Ecto neural progenitor cell (in vitro differentiated cells): ENCODE data around the gene GPR32.
"Not testable (repeated sequence)": the region's sequence is repeated elsewhere in the genome, so short reads cannot be mapped to it uniquely, and the experiment has no call there.

ENCODE experiments used
- DNase-seq: peaks from one replicate; pipeline ENCODE4 v3.0.0-alpha.2; 2018; ENCODE audit warnings: low spot score

Gene GPR32

DNA sequence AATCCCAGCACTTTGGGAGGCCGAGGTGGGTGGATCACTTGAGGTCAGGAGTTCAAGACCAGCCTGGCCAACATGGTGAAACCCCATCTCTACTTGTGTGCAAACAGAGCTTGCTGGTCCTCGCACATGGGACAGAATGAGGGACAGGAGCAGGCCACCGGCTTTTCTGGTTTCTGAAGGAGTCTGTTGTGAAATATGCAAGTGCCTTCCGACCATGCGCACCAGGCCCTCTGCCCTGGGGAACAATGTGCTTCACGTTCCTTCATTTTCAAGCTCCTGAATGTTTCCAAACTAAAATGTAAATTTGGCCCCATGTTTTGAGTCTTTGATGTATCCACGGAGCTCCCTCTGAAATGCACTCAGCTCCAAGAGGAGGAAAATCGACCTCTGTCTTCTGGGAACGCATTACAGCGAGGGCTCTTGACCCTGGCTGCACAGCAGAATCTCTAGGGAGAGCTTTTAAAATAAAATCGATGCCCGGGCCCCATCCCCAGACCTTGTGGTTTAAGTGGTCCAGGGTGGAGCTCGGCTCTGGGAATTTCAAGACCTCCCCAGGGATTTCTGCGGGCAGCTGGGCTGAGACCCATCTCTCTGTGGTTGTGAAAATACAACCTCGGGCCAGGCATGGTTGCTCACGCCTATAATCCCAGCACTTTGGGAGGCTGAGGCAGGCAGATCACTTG is 10.6 kb downstream of the GPR32 start:
- no peak for DNase-seq

DNA sequence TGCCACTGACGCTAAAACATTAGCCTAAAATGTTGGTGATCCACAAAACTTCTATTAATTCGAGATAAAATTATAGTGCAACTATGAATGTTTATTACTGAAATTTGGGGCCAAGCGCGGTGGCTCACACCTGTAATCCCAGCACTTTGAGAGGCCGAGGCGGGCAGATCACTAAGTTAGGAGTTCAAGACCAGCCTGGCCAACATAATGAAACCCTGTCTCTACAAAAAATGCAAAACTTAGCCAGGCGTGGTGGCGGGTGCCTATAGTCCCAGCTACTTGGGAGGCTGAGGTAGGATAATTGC is 13.5 kb downstream of the GPR32 start:
- DNase-seq, result not testable (repeated sequence)

DNA sequence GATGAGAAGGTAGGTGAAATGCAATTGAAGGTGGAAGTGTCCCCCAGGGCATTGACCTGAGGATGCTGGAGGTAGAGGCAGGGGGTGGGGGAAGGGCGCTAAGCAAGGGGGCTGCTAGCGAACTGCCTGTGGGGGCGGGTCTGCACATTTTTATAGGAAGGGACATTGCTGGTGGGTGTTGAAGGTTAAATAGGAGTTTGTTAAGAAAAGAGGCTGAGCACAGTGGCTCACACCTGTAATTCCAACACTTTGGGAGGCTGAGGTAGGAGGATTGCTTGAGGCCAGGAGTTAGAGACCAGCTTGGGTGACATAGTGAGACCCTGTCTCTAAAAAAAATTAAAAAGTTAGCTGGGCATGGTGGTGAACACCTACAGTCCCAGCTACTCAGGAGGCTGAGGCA is 14.4 kb downstream of the GPR32 start:
- no peak for DNase-seq

DNA sequence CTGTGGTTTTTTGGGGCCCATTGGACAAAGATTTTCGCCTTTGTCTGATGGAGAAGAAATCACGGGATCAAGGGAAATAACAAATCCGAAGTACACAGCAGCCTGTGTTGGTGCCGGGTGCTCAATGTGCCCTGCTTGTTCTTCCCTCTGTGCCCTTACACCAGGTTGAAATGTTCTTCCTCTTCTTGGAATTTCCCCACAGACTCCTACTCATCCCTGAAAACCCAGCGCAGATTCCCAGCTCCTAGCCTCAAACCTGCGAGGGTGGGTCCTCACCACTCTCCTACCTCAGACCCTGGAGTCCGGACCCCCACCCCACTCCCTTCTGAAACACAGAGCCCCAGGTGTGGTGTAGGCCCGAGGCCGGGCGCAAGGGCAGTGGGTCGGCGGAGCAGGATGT is 15.1 kb downstream of the GPR32 start:
- DNase-seq, result no peak

DNA sequence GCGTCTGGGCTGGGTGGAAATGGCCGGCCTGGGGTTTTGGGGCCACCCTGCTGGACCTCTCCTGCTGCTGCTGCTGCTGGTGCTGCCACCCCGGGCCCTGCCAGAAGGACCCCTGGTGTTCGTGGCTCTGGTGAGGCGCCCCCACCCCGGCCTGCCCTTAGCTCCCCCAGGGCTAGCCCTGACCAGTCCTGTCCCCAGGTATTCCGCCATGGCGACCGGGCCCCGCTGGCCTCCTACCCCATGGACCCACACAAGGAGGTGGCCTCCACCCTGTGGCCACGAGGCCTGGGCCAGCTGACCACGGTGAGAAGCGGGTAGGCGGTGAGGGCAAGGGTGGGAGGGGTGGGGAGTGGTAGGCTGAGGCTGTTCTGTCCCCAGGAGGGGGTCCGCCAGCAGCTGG is 20.1 kb downstream of the GPR32 start, which contains the start of gene ACP4:
ACP4 (plus strand) TSS at position 20 of the 400 bp plus-strand sequence; CDS start at position 20, 0 bp downstream.
- DNase-seq, result no peak

DNA sequence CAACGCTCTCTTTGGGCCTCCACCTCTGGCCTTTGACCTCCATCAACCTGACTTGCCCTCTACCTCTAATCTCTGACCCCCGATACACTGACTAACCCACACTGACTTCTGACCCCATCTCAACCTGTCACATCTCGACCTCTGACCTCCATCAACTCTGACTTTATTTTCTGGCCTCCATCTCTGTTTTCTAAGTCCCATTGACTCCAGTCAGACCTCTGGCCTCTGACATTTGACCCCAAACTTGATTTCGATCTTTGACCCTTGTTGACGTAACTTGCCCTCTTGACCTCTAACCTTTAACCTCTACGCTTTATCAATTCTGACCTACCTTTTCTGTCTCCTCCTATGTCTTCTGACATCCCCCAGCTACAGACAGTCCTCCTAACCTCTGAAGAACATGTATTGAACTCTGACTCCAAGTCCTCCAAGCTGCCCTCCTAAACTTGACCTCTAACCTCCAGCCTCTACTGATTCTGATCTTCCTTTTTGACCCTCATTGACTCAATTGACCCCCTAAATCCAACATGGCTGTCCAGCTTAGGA is 20.7 kb downstream of the GPR32 start:
- no peak for DNase-seq

DNA sequence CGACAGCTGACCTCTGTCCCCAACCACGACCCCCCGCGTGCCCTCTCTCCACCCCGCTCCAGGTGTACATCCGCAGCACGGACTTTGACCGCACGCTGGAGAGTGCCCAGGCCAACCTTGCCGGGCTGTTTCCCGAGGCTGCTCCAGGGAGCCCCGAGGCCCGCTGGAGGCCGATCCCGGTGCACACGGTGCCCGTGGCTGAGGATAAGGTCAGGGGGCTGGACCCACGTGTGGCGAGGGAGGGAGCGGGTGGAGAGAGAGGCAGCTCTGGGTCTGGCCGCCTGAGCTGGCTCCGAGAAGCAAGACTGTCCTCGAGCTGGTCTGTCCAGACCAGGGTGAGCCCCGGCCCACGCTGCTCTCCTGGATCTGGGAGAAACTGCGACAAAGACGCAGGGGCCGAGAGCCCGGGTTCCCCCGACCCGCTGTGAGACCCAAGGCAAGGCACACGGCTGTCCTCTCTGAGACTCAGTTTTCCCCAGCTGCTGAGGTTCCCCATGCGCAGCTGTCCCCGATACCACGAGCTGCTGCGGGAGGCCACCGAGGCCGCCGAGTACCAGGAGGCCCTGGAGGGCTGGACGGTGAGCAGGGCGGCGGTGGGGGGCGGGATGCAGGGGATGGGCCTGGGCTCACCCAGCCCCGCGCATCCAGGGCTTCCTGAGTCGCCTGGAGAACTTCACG is 21.5 kb downstream of the GPR32 start:
- DNase-seq, result no peak

DNA sequence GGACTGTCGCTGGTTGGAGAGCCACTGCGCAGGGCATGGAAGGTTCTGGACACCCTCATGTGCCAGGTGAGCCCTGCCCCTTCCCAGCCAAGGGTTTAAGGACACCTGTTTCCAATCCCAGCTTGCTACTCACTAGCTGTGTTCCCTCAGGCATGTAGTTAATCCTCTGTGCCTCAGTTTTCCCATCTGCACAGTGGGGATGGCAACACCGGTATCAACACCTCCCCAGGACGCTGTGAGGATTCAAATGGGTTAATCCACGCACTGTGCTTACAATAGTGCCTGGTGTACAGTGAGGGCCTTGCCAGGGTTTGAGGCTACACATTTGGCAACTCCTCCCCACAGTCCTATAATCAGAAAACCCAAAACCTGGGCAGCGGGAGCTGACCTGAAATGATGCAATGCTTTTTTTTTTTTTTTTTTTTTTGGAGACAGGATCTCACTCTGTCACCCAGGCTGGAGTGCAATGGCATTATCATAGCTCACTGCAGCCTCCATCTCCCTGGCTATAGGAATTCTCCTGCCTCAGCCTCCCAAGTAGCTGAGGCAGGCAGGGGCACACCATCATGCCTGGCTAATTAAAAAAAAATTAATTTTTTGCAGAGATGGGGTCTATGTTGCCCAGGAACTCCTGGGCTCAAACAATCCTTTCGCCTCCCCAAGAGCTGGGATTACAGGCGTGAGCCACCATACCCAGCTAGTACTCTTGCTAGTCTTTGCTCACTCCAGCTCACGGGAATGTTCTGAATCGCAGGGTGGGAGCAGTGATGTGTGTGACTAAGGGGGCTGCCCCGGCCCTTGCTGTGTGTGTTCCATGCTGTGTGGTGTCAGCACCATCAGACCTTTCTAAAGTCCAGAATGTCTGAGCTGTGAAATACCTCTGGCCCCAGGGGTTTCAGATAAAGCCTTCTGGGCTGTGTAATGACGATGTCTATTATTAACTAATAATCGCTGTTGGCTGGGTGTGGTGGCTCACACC is 22.3 kb downstream of the GPR32 start:
- no peak for DNase-seq

DNA sequence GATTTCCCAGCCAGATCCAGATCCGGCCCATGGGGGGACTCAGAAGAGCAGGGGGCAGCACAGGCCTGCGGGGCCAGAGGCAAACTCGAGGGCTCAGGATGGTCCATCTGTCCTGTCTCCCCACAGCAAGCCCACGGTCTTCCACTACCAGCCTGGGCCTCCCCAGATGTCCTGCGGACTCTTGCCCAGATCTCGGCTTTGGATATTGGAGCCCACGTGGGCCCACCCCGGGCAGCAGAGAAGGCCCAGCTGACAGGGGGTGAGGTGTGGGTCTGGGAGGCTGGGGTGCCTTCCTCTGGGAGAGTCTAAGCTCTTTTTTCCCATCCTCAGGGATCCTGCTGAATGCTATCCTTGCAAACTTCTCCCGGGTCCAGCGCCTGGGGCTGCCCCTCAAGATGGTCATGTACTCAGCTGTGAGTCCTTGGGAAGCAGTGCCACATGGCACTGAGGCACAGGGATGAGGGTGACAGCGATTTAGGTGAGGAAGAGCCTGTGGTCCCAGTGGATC is 23.3 kb downstream of the GPR32 start:
- no peak for DNase-seq

DNA sequence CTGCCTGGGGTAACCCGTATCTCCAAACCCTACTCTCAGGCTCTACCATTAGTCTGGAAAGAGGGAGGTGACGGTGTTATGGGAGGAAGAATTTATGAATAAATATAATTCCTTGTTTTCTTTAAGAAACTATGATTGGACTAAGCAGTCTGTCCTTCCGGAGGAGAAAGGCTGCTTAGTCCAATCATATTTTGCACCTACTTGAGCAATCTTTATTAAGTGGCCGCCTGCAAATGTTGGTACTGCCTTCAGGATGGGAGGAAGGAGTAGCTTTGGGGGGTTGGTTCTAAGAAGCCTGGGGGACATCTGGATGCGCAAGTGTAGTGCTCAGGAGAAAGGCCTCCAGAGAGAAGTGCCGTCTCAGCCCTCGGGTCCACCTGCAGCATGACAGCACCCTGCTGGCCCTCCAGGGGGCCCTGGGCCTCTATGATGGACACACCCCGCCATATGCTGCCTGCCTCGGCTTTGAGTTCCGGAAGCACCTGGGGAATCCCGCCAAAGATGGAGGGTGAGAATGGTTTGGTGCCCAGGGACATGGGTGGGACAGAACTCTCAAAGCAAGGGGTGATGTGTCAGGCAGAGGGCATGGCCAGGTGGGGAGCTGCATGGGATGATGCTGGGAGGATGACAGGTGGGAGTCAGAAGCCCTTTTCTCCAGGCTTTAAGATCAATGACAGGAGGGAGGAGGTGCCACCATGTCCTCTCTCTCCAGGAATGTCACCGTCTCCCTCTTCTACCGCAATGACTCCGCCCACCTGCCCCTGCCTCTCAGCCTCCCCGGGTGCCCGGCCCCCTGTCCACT is 24.0 kb downstream of the GPR32 start:
- DNase-seq, result no peak

DNA sequence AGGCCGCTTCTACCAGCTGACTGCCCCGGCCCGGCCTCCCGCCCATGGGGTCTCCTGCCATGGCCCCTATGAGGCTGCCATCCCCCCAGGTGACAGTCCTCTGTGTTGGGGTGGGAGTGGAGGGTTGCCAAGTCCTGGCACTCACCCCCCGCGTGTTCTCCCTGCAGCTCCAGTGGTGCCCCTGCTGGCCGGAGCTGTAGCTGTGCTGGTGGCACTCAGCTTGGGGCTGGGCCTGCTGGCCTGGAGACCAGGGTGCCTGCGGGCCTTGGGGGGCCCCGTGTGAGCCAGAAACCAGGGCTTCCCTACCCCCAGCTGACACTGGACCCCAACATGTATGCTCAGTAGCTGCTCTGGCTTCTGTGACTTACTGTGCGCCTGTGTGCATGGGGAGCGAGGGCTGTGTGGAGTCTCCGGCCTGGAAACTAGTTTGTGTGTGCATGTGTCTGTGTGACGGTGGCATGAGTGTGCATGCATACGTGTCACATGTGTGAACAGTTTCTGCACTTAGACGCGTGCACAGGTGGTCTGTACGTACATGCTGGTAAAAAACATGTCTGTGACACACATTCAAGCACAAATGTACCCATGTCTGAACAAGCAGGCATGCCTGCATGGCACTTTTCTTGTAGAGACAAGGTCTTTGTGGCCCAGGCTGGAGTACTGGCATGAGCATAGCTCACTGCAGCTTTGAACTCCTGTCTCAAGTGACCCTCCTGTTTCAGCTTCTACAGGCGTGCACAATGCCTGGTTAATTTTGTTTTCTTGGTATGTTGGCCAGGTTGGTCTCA is 24.8 kb downstream of the GPR32 start:
- DNase-seq, result no peak

DNA sequence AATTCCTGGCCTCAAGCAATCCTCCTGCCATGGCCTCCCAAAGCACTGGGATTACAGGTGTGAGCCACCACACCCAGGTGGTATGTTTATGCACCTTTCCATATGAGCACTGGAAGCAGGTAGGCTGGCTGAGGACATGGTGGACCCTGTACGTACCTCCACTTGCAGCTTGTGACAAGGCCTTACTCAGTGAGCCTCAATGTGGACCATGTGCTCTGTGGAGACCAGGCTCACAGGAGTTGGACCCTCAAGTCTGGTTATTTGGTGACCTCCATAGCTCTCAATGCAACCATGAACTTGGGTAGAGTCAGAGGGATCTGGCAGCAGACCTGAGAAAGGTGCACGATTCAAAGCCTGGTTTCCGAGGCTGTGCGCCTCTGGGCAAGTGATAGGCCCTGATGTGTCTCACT is 25.4 kb downstream of the GPR32 start:
- no peak for DNase-seq

DNA sequence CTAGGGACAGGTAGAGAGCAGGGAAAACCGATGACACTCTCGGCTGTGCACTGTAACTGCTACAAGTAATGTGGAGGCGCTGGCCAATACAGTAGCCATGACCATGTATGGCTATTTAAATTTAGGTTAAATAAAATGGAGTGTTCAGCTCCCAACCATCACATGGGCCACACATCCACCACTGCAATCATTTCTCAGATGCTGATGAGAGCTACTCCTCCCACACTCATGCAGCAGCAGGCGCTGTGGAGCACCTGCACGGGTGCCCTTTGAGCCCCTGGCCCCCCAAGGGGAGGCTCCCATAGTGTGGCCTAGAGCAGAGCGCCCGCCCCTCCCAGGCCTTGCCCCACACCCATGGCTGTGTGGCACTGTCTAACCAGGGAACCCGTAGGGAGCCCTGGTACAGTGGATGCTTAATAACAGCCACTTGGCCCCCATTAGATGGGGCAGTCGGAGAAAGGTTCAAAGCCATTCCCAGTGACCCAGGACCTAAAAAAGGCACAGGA is 25.9 kb downstream of the GPR32 start:
- no peak for DNase-seq

DNA sequence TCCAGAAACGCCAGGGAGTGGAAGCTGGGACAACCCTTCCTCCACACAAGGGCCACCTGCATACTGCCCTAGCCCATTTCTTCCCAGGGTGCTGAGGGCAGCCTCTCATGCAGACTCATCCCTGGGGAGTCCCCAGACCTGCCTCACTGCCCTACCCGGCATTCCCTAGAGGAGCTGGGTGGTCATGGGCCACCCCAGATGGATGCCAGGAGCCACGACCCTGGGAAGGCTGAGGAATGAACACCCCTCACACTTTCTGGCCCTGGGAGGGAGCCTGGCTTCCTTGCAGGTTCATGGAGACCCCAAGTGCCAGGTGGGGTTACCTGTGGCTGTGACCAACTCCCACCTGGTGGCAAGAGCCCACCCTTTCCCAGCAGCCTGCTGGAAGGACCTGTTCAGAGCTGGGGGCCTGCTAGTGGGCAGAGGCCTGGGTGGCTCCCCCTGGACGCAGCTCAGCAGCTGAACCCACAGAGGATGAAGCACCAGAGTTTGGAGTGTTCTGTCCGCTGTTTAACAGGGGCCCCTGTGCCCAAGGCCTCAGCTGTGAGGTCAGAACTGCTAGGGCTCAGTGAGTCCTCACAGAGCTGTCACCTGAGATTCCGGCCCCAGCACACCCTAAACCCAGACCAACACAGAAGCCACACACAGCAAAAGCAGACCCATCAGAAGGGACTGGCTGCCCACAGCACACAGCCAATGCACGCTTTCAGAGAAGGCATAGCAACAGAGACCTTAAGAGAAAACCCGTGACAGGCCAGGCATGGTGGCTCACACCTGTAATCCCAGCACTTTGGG is 26.6 kb downstream of the GPR32 start:
- no peak for DNase-seq

DNA sequence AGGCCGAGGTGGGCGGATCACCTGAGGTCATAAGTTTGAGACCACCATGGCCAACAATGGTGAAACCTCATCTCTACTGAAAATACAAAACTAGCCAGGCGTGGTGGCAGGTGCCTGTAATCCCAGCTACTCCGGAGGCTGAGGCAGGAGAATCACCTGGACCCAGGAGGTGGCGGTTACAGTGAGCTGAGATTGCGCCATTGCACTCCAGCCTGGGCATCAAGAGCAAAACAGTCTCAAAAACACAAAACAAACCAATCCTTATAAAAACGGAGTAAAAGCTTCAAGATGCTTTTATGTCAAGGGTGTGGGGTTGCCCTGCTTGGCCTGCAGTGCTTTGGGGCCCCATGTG is 27.1 kb downstream of the GPR32 start:
- no peak for DNase-seq

DNA sequence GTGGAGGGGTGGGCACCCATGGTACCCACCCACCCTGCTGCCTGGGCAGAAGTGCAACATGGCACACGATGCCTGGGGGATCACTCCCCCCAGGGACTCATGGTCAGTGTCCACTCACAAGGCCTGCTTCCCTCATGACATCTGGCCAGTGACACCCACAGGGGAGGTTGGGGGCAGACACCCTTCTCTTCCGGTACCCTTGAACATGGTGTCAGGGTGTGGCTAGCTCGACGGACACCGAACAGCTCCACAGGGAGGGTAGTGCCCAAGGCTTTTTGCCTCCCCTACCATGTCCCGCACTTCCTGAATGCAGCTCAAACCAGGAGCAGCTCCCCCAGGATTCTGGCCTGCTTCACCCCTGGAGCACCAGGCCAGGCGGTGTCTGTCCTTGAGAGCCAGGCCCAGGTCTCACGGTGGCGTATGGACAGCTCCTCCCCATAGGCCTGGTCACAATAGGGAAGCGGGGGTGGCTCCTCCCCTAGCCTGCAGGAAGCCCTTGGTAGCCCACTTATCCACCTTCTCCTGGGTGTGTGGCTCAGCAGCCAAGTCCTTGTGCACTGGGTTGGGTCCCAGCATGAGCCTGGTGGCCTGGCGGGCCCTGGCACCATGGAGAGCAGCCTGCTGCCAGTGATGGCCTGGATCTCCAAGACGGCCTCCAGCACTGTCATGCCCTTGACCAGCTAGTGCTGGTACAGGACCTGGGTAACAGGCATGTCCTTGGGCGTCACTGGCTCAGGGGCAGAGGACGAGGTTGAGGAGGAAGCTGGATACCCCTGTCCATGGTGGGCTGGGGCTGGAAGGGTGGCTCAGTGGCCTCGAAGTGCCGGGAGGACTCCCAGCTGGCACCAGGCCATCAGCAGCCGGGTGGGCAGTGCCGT is 27.8 kb downstream of the GPR32 start:
- no peak for DNase-seq

DNA sequence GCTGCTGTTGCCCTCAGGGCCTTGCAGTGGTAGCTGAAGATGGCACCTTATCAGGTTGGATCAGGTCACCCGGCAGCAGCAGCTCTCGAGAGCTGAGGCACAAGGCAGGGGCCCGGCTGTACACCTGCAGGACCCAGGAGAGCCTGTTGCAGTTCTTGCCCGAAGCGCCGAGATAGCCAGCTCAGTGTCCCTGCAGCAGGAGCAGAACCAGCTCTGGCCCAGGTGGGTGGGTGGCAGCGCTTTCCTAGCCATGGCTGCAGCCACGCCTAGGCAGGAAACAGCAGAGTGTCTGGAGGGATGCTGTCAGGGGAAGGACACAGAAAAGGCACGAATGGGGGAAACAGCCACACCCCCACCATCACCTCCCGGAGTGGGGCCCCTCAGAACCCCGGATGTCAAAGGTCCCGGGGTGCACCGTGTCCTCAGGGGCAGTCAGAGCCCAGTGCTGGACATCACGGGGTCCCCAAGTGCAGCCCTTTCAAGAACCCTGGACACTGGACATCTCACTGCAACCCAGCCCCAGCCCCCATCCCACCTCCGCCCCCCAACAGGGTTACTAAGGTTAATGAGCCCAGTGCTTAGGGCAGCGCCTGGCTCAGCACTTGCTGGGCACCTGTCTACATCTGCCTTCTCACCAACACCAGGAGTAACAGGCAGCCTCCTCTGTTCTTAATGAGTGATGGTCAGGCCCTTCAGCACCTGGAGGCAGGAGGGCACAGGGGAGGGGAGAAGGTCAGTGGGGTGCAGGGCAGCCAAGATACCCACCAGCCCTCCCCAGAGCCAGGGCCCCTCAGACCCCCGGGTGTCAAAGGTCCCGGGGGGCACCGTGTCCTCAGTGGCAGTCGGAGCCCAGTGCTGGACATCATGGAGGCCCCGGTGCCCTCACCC is 28.6 kb downstream of the GPR32 start:
- DNase-seq, result no peak

DNA sequence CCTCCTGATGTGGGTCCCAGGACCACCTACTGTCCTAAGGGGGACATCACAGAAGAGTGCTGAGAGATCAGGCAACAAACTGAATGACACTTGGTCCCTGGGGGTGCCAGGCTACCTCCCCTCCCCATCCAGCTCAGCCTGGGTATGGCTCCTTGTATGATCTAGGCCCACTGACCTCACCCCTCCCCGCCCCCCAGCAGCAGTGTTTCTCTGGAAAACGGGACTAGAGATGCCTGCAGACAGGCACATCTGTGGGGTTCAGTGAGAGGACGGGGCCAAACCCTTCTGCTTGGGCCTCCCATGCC is 29.2 kb downstream of the GPR32 start:
- DNase-seq, result no peak
